Stimulated activated CD4-positive, alpha-beta T cell treated with anti-CD3 and anti-CD28 coated beads, TNF-alpha, amount 100 ng/mL, for 24 hours (primary cell): ENCODE results near the gene ALDH1B1.
"Not testable (repeated sequence)": the region's sequence is repeated elsewhere in the genome, so short reads cannot be mapped to it uniquely, and the experiment has no call there.

Experiments
- DNase-seq, 3 experiments: peaks; one replicate each; pipeline ENCODE4 v3.0.0-alpha.2; 2020; ENCODE audit warnings: low read depth in 3 of 3

Gene ALDH1B1

GRCh38 chr9:38387066-38387465 is 5.4 kb upstream of the ALDH1B1 start:
- DNase-seq: no peak

GRCh38 chr9:38387751-38388150 is 4.8 kb upstream of the ALDH1B1 start:
- no peak for DNase-seq

DNA sequence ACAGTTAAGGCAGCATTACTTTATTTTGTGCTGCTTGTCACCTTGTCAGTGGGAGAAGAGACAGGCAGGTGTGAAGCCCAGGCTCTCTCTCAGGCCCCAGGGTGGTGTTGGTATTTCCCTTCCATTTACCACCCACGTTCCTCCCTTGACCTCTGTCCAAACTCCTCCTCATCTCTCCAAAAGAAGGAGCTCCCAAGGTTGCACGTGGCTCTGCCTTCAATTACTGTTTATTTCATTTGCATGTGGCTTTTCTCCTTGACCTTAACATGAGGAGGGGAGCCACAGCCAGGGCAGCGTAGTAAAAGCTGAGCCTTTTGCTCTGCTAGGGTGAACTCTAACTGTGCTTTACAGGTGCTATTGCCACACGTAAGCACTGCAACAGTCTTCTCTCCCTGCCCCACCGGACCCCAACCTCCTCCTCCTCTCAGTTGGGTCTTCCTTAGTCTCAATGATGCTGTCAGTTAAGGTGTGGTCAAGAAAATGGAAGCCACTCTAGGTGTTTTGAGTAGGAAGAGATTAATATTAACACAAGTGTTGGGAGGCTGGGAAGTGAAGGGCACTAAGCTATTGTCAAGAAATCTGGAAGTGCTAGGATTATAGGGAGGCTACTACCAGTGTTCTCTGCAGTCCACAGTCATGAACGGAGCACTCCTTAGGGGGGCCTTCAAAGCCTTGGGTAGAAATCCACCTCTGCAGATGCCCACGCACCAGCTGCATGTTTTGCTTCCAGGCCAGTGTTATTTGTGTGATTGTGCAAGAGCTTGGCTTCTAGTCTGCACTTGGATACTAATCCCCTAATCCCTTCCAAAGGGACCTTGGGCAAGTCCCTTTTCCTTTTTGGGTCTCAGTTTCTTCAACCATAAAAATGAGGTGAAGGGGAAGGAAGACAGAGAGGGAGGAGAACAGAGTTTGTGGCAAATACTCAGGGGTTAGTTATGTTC is 3.9 kb upstream of the ALDH1B1 start:
- DNase-seq: no peak

DNA sequence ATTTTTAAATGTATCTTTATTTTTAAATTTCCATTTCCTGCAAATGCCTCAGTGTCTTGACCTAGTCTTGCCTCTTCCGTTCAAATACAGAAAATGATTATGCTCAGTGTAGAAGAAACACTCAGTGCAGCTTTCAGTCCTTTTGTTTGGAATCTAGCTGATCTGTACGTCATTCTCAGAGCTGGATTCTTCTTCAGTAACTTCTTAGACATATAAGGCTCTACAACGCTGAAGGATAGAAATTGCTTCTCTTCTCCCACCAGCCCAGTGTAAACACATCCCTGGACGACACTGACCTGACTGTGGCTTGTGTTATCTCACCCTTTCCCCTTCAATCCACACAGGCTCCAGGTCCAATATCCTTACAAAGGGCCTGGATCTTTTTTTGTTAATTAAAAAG is 3.2 kb upstream of the ALDH1B1 start:
- no peak for DNase-seq

DNA sequence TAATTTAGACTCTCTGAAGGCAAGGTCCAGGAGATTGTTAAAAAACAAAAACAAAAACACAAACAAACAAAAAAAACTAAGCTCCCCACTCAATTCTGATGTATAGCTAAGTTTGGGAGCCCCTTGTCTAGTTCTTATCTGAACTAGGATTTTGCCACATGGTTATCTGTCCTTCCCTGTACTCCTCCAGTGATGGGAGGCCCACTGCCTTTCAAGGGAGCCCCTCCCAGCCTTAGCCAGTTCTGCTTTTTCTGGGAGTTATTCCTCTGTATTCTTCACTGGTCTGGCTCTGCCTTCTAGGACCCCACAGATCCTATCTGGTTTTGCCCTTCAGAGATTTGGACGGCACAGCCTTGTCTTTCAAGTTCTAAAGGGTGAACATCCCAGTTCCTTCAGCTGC is 2.1 kb upstream of the ALDH1B1 start:
- DNase-seq: no peak

- DNase-seq: no peak
Measured at GRCh38 chr9:38390851-38391250, 1.7 kb upstream of the ALDH1B1 start.

DNA sequence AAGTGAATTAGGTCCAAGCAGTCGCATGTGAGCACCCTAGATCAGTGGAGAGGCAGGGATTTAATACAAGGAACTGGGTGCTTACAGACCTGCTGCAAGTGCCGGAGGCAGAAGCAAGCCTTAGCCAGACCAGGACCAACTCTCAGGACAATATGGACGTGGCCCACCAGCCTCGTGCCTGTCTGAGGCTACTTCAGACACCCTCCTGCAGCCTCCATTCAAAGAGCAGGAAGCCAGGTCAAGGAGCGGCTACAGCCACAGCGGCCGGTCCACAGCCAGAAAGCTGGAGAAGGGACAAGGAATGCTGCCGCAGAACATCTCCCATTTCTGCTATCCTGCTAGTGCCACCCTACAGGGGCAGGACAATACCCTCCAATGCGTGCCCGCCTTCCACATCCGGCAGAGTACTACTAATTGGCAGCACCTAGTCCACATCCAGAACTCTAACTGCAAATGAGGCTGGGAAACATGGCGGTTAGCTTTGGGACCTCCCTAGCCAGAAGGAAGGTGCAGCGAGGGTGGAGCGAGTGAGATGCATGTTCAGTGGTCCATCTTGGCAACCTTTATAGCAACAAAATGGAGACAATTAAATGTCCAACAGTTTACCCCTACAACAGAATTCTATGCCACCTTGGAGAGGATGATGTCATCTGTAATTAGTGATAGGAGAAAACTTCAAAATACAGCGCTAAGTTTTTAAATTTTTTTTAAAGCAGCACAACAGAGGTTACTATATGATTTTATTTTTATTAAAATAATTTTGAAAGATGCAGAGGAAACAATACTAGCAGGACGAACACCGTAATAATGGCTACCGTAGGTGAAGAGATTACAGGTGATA is 1.0 kb upstream of the ALDH1B1 start:
- no peak for DNase-seq

DNA sequence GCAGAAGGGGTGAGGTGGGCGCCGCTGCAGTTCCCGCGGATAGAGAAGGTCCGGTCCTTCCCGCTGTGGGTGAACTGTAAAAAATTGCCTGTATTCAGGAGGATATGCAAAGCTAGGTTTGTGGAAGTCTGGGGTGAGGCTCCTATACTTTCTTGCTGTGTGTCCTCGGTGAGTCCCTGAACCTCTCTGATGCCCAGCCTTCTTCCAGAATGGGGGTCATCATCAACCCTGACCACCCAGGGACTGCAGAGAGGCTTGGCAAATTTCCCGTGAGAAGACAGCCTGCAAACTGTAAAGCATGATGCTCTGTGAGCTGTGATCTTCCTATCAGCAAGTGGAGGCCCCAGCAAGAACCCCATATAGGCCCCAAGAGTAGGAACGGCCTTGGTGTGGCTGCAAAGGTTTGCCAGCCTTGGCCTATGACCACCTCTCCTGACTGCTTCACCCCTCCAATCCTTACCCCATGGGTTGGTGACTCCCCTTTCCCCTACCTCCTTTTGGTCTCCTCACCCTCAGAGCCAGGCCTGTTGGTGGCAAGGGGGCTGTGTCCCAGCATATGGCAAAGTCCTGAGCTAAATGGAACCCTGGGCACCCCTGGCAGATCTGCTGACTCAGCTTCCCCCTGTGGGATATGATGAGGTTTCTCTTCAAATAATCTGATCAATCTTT is 760 bp downstream of the ALDH1B1 start:
- no peak for DNase-seq

DNA sequence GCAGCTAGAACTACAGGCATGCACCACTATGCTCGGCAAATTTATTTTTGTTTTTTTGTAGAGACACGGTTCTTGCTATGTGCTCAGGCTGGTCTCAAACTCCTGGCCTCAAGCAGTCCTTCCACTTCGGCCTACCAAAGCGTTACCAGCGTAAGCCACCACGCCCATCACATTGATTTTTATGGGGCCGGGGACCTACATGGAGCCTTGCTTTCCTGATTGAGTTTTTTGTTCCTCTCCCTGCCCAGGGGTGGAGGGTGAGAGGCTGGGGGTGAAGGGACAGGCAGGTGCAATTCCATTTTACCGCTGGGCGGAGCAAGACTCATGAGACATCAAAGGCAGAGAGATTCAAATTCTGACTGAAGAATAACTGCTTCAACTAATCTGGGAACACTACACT is 1.9 kb downstream of the ALDH1B1 start:
- no peak for DNase-seq

DNA sequence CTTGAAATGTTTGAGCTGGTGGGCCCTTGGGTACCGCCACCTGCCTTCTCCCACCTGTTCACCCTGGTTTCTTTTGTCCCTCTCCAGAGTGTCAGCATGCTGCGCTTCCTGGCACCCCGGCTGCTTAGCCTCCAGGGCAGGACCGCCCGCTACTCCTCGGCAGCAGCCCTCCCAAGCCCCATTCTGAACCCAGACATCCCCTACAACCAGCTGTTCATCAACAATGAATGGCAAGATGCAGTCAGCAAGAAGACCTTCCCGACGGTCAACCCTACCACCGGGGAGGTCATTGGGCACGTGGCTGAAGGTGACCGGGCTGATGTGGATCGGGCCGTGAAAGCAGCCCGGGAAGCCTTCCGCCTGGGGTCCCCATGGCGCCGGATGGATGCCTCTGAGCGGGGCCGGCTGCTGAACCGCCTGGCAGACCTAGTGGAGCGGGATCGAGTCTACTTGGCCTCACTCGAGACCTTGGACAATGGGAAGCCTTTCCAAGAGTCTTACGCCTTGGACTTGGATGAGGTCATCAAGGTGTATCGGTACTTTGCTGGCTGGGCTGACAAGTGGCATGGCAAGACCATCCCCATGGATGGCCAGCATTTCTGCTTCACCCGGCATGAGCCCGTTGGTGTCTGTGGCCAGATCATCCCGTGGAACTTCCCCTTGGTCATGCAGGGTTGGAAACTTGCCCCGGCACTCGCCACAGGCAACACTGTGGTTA is 3.3 kb downstream of the ALDH1B1 start:
- DNase-seq: no peak

DNA sequence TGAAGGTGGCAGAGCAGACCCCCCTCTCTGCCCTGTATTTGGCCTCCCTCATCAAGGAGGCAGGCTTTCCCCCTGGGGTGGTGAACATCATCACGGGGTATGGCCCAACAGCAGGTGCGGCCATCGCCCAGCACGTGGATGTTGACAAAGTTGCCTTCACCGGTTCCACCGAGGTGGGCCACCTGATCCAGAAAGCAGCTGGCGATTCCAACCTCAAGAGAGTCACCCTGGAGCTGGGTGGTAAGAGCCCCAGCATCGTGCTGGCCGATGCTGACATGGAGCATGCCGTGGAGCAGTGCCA is 3.8 kb downstream of the ALDH1B1 start:
- DNase-seq: no peak

DNA sequence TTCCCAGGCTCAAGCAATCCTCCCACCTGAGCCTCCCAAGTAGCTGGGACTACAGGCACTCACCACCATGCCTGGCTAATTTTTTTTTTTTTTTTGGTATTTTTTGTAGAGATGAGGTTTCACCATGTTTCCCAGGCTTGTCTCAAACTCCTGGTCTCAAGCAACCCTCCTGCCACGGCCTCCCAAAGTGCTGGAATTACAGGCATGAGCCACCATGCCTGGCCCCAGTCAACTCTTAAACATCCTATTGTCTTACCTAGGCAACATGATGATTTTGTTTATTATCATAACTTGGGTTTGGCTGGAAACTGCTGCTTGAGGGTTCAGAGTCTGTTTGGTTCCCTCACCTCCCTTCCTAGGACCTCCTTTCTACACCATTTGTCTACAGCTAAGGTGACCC is 6.7 kb downstream of the ALDH1B1 start:
- DNase-seq: not testable (repeated sequence)

DNA sequence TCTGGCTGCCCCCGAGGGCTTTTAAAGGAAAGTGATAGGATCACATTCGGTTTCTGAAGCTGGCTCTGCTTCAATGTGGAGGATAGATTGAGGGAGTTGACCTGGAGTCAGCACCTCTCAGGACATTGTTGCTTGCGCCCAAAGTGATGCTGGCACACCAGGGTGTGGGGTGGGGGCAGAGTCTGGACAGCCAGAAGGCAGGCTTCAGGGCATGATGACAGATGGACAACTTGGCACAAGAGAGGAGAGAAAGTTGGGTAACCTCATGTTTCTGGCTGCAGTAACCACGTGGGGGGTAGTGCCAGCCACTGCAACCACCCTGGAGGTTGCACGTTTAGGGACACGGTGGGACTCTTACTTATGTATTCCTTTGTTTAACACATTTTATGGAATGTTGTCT is 9.5 kb downstream of the ALDH1B1 start:
- DNase-seq: no peak

- no peak for DNase-seq
Measured at GRCh38 chr9:38404314-38404713, 11.8 kb downstream of the ALDH1B1 start.

- DNase-seq: no peak
Measured at GRCh38 chr9:38405785-38406184, 13.3 kb downstream of the ALDH1B1 start.

- DNase-seq: no peak
Measured at GRCh38 chr9:38406476-38407186, 14.1 kb downstream of the ALDH1B1 start.

- no peak for DNase-seq
Measured at GRCh38 chr9:38408719-38409118, 16.2 kb downstream of the ALDH1B1 start.

- no peak for DNase-seq
Measured at GRCh38 chr9:38412751-38413150, 20.2 kb downstream of the ALDH1B1 start.

GRCh38 chr9:38413283-38413682 is 20.8 kb downstream of the ALDH1B1 start:
- DNase-seq: no peak

GRCh38 chr9:38414040-38414723 is 21.7 kb downstream of the ALDH1B1 start:
- DNase-seq: no peak

DNA sequence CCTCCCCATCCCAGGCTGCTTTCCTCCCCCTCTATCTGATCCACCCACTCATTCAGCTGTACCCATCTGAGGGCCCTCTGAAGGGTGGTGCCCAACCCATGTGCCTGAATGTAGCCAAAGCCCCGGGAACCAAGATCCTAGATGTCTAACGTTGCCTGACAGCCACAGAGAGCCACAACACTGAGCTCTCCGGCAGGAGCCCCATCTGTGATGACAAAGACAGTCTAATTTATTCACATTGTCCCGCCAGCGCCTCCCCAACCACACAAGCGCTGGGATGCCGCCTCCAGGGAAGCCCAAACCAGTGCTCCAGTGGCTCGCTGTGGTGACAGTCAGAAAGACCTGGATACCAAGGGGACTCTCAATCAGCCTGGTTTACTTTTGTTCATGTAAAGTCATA is 23.4 kb downstream of the ALDH1B1 start:
- DNase-seq: no peak
